GM12801 (cell line): ENCODE results near the gene KLF16.
"Not testable (repeated sequence)": the region's sequence is repeated elsewhere in the genome, so short reads cannot be mapped to it uniquely, and the experiment has no call there.

ENCODE experiments used
- CTCF ChIP-seq: IDR thresholded peaks from one replicate; pipeline ENCODE4 v1.5.1; 2011; ENCODE audit warnings: control low read depth; ENCODE audit not compliant: insufficient read length; ENCODE audit errors: extremely low read depth

The KLF16 gene

GRCh38 chr19:1896508-1896907 is 33.1 kb upstream of the KLF16 start:
- no peak for TF ChIP-seq CTCF

- no peak for TF ChIP-seq CTCF
Observed at GRCh38 chr19:1893791-1894190, 30.4 kb upstream of the KLF16 start.

GRCh38 chr19:1889907-1890306 is 26.5 kb upstream of the KLF16 start:
- no peak for TF ChIP-seq CTCF

DNA sequence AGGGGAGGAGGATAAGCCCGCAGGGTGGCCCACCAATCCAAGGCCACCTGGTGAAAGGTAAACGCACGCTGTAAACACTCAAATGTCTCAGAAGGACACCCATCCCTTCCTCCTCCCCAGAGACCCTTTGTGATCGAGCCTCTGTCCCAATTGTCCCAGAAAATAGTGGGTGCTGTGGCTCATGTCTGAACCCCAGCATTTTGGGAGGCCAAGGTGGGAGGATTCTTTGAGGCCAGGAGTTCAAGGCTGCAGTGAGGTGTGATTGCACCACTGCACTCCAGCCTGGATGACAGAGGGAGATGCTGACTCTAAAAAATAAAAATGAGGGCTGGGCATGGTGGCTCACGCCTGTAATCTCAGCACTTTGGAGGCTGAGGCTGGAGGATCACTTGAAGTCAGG is 25.0 kb upstream of the KLF16 start:
- TF ChIP-seq CTCF, result no peak

DNA sequence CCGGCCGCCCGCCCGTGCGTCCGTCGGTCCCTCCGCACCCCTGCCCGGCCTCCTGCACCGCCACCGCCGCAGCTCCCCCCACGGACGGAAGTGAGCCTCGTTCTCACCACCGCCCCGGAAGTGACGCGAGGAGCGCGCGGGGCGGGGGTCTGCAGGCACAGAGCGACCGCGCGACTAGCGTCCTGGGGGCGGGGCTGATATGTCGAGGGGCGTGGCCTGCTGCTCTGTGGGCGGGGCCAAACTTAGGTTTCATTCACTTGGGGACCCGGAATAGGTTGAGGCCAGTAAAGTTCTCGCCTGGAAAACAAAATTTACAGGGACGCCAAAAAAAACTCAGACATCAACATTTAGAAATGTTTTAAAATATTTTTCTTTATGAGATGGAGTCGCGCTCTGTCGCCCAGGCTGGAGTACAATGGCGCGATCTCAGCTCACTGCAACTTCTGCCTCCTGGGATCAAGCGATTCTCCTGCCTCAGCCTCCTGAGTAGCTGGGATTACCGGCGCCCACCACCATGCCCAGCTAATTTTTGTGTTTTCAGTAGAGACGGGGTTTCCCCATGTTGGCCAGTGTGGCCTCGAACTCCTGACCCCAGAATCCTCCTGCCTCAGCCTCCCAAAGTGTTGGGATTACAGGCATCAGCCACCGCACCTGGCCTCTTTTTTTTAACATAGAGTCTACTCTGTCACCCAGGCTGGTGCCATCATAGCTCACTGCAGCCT is 22.2 kb upstream of the KLF16 start, which contains the start of gene ABHD17A:
Gene ABHD17A (minus strand): TSS at position 99 of the 722 bp plus-strand sequence. CDS start 3,930 bp downstream, outside the sequence.
- TF ChIP-seq CTCF, result not testable (repeated sequence)

- TF ChIP-seq CTCF, result no peak
Observed at GRCh38 chr19:1884719-1885334, 21.4 kb upstream of the KLF16 start.

- no peak for TF ChIP-seq CTCF
Observed at GRCh38 chr19:1884291-1884718, 20.9 kb upstream of the KLF16 start.
